ENCODE measurements around the gene CCDC83.
"Not testable (repeated sequence)": the region's sequence is repeated elsewhere in the genome, so short reads cannot be mapped to it uniquely, and the experiment has no call there.

Gene CCDC83

DNA sequence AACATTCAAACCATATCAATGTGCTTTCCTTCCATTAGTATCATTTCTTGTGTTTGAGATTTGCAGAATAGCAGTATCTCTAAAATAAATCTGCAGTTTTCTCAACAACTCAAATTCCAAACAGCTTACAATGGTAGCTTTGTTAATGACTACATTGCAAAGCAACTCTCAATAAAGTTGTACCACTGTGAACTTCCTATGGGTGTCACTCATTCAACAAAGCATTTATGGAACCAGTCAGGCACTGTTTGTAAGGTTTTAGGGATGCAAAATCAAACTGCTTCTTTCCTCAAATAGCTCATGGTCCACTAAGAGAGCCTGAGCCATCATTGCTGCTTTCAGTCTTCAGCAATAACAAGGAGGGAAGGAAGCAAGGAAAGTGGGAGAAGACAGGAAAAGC is 91.0 kb downstream of the CCDC83 start:
- no peak for FAIRE-seq

DNA sequence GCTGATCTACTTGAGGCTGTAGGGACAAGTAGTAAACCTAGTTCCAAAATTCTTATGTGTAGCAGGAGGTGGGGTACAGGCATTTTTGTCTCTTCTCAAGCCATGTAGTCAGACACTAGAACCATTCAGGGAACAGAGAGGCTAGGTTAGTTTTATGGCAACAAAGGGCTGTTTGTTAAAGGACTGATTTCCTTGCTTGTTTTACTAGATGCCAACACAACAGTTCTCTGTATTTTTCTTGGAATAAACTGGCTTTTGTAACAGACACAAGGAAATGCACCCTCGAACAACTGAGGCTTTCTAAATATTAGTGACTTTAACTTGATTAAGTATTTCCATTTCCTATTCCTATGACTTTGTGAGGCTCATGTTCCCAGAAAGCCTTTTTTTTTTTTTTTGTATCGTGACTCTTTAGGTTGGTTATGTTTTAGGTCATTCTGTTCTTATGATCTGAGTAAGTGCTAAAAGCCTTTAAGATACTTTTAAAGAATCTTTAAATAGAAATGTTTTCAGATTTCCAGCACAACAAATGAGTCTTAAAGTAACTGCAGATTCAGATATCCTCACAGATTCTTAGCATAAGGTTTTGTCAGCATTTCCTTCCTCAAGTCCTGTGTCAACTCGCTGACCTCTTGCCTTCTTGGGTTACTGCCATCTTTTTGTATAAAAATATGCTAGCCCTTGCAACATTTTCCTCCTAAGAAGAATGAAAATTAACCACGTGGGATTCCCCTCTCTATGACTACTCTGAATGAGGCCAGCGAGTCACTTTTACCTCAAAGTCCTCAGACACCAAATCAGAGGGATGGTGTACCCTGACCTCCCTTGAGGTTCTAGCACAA is 92.5 kb downstream of the CCDC83 start:
- no peak for FAIRE-seq

DNA sequence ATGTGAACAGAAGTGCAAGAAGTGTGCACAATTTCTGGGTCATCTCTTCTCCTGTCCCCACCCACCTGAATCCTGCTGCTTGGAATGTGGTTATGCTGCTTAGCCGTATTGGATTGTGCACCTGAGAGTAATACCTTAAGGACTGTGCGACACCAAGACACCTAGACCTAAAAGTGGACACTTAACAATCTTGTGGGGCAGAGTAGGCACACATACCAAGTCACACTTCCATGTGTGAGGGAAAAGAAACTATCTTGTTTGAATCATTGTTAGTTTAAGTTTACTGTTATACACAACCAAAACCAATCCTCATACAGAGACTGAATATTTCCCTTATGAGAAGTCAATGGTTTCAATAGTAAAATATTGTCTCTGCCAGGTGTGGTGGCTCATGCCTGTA is 93.7 kb downstream of the CCDC83 start:
- FAIRE-seq = no peak

DNA sequence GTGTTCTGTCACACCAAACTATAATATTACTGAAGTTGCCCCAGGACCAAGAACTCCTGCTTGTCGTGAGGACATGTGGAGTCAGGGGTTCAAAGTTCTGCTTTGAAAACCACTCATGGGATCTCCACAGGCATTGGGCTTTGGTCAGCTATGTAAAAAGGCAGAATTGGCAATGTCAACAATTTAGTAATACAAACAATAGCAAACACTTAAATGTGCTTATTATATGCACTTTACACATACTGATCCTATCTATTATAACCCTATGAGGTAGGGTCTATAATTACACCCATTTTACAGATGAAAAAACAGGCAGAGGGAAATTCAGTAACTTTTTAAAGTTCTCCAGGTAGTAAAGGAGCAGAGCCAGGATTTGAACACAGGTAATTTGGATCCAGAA is 94.6 kb downstream of the CCDC83 start:
- FAIRE-seq = no peak

DNA sequence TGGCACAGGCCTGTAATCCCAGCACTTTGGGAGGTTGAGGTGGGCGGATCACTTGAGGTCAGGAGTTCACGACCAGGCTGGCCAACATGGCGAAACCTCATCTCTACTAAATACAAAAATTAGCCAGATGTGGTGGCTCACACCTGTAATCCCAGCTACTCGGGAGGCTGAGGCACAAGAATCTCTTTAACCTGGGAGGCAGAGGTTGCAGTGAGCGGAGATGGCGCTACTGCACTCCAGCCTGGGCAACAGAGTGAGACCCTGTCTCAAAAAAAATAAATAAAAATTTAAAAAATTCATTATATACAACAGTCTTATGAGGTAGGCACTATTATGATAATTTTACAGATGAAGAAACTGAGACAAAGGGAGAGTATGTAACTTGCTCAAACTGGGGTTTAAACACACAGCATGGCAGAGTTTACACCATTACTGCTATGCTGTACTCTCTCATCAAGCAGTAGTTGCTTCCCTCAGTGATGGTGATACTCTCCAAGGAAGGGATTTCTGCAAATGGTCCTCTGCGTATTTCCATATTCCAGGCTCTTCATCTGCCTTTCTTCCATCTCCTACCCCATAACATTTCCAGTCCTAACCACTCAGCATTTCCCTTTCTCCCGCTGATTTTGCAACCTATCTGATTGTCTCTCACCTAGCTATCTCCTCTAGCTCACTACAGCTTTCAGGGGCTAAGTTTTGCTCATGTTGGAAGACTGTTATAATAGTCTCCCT is 95.3 kb downstream of the CCDC83 start:
- FAIRE-seq = no peak

DNA sequence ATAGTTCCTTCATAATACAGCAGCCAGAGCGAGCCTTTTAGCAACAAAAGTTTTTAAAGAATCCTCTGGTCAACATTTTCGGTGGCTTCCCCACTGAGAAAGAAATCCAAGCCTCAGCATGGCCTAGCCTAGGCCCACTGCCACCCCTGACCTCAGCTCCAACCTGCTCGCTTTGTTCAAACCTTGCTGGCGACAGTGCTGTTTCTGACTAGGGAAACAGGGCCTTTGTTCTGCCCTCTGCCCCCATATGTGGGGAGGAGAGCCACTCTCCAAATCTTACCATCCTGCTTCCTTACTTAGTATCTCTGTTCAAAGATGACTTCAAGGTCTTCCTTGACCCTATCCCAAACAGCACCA is 95.8 kb downstream of the CCDC83 start:
- no peak for FAIRE-seq

DNA sequence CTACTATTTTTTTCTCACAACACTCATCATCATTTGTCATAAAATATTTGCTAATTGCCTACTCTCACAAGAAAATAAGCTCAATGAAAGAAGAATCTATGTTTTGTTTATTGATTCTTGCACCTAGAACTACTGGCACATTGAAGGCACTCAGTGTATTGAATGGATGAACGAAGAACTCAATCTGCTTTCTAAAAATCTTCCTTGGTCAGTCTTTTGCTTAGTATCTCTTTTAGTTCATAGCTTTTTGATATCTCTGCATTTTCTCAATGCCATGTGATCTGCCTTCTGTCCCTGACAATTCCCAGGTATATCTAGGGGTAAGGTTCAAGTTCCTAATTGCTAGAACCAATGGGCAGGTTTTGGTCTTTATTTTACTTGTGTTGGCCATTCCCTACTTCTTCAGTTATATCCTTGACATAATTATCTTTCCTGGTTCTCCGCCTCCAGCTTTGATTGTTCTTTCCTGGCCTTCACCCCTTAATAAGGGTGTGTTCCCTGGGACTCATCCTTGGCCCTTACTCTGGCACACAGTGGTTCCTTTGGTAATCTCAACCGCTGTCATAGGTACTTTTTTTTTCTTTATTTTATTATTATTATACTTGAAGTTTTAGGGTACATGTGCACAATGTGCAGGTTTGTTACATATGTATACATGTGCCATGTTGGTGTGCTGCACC is 96.4 kb downstream of the CCDC83 start:
- FAIRE-seq = no peak

DNA sequence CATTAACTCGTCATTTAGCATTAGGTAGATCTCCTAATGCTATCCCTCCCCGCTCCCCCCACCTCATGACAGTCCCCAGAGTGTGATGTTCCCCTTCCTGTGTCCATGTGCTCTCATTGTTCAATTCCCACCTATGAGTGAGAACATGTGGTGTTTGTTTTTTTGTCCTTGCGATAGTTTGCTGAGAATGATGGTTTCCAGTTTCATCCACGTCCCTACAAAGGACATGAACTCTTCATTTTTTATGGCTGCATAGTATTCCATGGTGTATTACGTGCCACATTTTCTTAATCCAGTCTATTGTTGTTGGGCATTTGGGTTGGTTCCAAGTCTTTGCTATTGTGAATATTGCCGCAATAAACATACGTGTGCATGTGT is 96.9 kb downstream of the CCDC83 start:
- FAIRE-seq = not testable (repeated sequence)

DNA sequence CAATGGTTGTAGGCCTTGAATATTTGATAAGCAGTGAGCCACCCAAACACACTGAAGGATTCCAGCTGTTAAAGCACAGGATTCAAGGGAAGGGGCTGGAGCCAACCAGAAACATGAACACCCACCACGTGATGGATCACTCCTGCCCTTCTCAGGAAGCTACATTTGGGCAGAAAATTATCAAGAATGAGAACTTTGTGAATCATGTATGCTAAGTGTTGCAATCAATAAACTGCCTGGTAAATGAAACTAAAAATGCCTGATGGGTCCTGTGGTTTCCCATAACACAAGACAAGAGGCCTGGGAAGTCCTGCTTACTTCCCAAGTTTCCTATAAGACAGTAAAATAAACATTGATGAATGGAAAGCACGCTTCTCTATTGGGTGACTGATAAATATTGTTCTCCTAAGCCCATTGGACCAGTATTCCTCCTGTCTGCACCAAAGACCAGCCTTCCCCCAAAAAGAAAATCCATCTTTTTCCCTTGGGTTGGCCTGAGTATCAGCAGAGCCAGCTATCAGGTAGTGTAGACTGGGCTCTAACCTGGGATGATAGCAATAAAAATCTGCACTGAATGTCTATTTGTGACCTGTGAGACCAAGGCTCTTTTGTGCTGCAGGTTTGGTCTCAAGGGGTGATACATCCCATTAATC is 98.4 kb downstream of the CCDC83 start:
- no peak for FAIRE-seq

DNA sequence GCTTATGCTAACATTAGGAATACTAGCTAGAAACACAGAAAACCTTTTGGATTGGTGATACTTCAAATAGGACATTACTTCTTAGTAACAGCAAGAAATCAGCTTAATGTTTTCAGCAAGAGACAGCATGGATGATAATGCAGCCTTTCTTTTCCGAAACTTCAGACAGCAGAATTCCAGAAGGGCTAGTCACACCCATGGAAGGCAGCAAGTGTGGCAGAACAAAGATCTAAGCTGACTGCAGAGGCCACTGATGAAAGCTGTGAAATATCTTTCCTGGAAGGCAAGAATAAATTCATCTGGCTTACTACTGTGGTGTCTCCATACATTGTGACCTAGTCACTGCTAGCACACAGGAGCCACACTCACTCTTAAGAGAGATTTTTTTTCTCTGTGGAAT is 100.3 kb downstream of the CCDC83 start:
- no peak for FAIRE-seq

DNA sequence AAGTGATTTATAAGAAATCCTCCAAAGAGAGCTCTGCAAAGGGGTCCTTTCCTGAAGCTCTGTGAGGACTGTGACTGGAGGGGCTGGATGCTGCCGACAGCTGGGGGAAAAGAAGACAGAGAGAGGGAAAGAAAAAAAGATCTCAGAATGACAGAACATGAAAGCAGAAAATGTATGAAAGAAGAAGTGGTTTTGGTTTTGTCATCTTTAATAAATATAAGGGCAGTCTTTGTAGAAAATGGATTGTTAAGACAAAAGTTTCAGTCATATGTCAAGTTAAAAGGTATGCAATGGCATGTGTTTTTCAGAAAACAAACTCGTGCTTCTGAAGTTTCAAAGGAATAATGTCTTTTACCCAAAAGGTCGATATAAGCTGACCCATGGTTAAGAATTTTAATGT is 105.5 kb downstream of the CCDC83 start:
- no peak for FAIRE-seq

DNA sequence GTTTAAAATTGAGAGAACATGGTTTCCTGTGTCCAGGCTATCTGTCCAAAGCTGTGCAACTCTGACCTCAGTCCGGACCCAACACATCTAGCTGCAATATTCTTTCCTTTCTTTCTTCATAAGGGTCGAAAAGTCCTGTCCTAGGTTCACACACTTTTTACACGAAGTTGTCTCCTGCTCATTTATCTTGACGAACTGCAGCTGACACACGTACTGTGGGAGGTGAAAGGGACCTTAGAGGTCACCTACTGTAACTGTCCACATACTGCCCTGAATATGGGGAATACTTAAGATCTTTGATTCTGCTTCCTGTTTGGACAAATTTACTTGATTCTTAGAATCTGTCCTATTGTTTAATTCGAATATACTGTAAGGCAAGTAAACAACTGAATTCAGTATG is 105.9 kb downstream of the CCDC83 start:
- FAIRE-seq = no peak

DNA sequence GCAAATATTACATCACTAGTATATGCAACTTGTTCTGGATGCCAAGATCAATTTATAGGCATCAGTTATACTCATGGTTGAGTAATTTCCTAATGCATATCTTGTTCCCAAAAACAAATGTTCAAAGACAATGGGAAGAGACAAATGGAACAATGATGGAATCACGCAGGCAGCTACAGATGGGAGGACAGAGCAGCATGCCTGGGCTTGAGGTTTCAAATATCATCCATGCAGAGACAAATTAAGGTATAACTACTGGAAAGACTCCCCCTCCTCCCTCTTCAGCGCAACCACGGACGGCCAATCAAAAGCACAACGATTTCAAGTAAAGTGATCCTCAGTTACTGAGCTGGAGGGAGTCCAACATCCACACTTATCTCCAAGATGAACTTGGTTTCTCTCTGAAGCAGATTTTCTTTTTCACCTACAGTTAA is 106.8 kb downstream of the CCDC83 start:
- no peak for FAIRE-seq

DNA sequence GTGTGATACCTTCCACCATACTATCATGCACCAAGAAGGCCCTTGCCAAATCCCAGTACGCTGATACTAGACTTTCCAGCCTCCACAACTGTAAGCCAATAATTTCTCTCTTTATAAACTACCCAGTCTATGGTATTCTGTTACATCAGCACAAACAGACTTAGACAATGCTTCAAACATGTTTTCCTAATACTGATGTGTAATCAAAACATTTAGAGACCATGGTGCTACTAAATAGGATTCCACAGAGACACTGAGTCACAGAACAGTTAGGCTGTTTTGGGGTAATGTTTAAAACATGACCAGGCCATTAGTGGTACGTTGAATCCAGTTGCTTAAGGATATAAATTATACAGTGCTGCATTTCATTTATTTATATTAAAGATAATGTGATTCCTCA is 110.0 kb downstream of the CCDC83 start:
- FAIRE-seq = no peak

DNA sequence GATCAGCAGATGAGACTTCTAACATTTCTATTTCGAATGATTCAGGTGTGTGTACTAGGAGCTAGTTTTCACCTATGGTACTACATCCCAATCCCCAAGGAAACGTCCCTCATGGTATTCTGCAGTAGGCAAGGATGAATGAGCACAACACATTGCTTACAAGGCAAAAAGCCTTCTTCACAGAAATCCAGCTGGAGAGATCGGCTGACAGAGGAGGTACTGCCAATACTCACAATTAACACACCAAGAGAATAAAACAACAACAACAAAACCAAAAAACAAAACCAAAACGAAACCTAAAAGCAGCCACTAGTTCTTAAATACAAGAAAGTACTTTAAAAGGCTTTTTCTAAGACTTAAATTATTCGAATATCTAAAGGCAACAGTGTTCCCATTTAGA is 112.3 kb downstream of the CCDC83 start:
- FAIRE-seq = no peak

Measured in islet of Langerhans (tissue), 1 donor.